Panc1 (cell line): ENCODE results near the gene PIAS4. TPM values are rescaled to one million over a fixed set of nuclear protein-coding genes. Genes with fewer than 3 reads are reported as not detected.

Experiments
- ATAC-seq: fragments of 200-7000 bp; cut with Tn5 transposase; 2 replicates; pipeline ENCODE4 v1.9.1; 2020; ENCODE audit warnings: mild to moderate bottlenecking, moderate library complexity
- BruUV-seq: library from RNA; stranded (reverse); fragments of 400-500 nt; replicated peaks from 2 replicates; lab custom pipeline; 2021; lab: Mats Ljungman, UMichigan
- CTCF ChIA-PET: fragments of 300-600 bp; sonication (Branson Sonifier 250); formaldehyde crosslinking; loops from one replicate; lab custom pipeline; 2022; ENCODE audit warnings: antibody characterized with exemption; lab: Charles Lee
- POLR2A ChIA-PET: fragments of 300-600 bp; sonication (Branson Sonifier 250); formaldehyde crosslinking; loops from one replicate; lab custom pipeline; 2022; ENCODE audit warnings: antibody characterized with exemption; lab: Charles Lee
- DNase-seq: peaks from one replicate; pipeline ENCODE4 v3.0.0-alpha.2; 2010; ENCODE audit warnings: low read depth, low spot score
- H3K27ac ChIP-seq: 2 replicates; pipeline ENCODE4 v1.5.1; 2011; ENCODE audit warnings: mild to moderate bottlenecking, low read length, inconsistent platforms
- H3K27me3 ChIP-seq: fragments of 200-500 bp; sonication (Bioruptor generic); 2 replicates; pipeline ENCODE4 v1.6.0; 2014; ENCODE audit warnings: low read length, inconsistent platforms; ENCODE audit not compliant: control insufficient read depth, insufficient read depth
- H3K36me3 ChIP-seq: fragments of 200-500 bp; sonication (Bioruptor generic); 2 replicates; pipeline ENCODE4 v1.5.1; 2014; ENCODE audit warnings: inconsistent platforms, mild to moderate bottlenecking, low read length, moderate library complexity; ENCODE audit not compliant: control insufficient read depth, insufficient read depth
- H3K4me1 ChIP-seq: 2 replicates; pipeline ENCODE4 v1.5.1; 2011; ENCODE audit warnings: inconsistent platforms, mild to moderate bottlenecking, low read length, moderate library complexity; ENCODE audit not compliant: control insufficient read depth, insufficient read depth
- H3K4me3 ChIP-seq, 2 experiments: 2 replicates each; pipeline ENCODE4 v1.5.1; 2011 to 2012; ENCODE audit warnings: low read depth in 2 of 2, low read length in 2 of 2, mild to moderate bottlenecking in 2 of 2, inconsistent platforms in 1 of 2, moderate library complexity in 1 of 2
- H3K9me3 ChIP-seq: fragments of 200-500 bp; sonication (Bioruptor generic); 2 replicates; pipeline ENCODE4 v1.5.1; 2014; ENCODE audit warnings: low read depth, mild to moderate bottlenecking, inconsistent platforms, low read length, moderate library complexity; ENCODE audit not compliant: control insufficient read depth, insufficient read depth
- CTCF ChIP-seq: fragments of 450-650 bp; IDR thresholded peaks from 2 replicates; pipeline ENCODE4 v1.5.1; 2017; ENCODE audit warnings: mild to moderate bottlenecking
- POLR2AphosphoS5 ChIP-seq: IDR thresholded peaks from 2 replicates; pipeline ENCODE4 v1.6.1; 2012; ENCODE audit warnings: mild to moderate bottlenecking, low read depth, low read length, moderate library complexity
- REST ChIP-seq, 2 experiments: IDR thresholded peaks; 2 replicates each; pipeline ENCODE4 v1.6.1; 2011 to 2012; ENCODE audit warnings: low read depth in 2 of 2, control low read depth in 1 of 2, low read length in 1 of 2, mild to moderate bottlenecking in 1 of 2, moderate library complexity in 1 of 2; ENCODE audit not compliant: insufficient read depth in 1 of 2
- SIN3A ChIP-seq: IDR thresholded peaks from 2 replicates; pipeline ENCODE4 v1.6.1; 2012; ENCODE audit warnings: low read depth, mild to moderate bottlenecking, low read length, moderate library complexity, borderline replicate concordance; ENCODE audit not compliant: insufficient read depth
- TCF7L2 ChIP-seq: IDR thresholded peaks from 2 replicates; pipeline ENCODE4 v1.6.1; 2011; ENCODE audit warnings: mild to moderate bottlenecking, low read depth, low read length, inconsistent platforms
- in situ Hi-C: cut with HindIII; loops from 2 replicates; pipeline ENCODE4 v1.10.0; 2016; ENCODE audit warnings: low sequenced_read_pairs, low pct_unique_long_range_greater_than_20kb
- intact Hi-C: fragments of 100-400 bp; cut with micrococcal nuclease; formaldehyde crosslinking; loops from one replicate; pipeline ENCODE4 v1.10.0; 2022; ENCODE audit not compliant: unreplicated experiment
- total RNA-seq: library from RNA; stranded (reverse); gene quantifications from one replicate; pipeline ENCODE4 v1.2.1, GENCODE V29; 2021; ENCODE audit not compliant: unreplicated experiment

The PIAS4 gene
- total RNA-seq, 1 experiment from 2014 or later, result 36.7 TPM

GRCh38 chr19:4077007-4077374 lies 69.5 kb downstream of the PIAS4 start:
- peak; percentile 28; the same call in 1 of the 2 replicates for ATAC-seq
- intact Hi-C loops, result no loop called here
- H3K4me1 ChIP-seq, result peaks cover 4% of the 10 kb centered on the region

GRCh38 chr19:4077800-4078684 lies 70.5 kb downstream of the PIAS4 start:
- Histone ChIP-seq H3K4me1 (peaks cover 4% of the 10 kb centered on the region), H3K4me3 (peak overlapping the region; percentile 26 to 44), H3K27ac (peak overlapping the region; percentile 68), H3K9me3 (no peaks in the 10 kb centered on the region), H3K36me3 (no peaks in the 10 kb centered on the region), H3K27me3 (no peaks in the 10 kb centered on the region)
- CTCF ChIA-PET, result no interaction called here
- BruUV-seq, result no TSS peak
- in situ Hi-C loops (no loop called here), intact Hi-C loops (no loop called here)
- DNase-seq (no peak), ATAC-seq (peak; percentile 70)
- POLR2A ChIA-PET, result interaction anchor here (0.6 kb wide), 1 partner anchor 11 kb away, joined by 4 read pairs; the partner anchor contains the start of gene ZBTB7A
- TF ChIP-seq CTCF, result no peak
- no peak for TF ChIP-seq TCF7L2
- TF ChIP-seq SIN3A, result no peak
- no peak for TF ChIP-seq POLR2AphosphoS5

More at GRCh38 chr19:4077007-4077374, 69.5 kb downstream of the PIAS4 start:
- H3K27me3 ChIP-seq, result no peaks in the 10 kb centered on the region
- no TSS peak for BruUV-seq
- ChIA-PET CTCF (no interaction called here), POLR2A (no interaction called here)
- in situ Hi-C loops, result no loop called here
- DNase-seq, result no peak
- no peak for TF ChIP-seq SIN3A
- no peak for TF ChIP-seq CTCF
- TF ChIP-seq TCF7L2, result no peak
- TF ChIP-seq POLR2AphosphoS5, result no peak
- no peak for TF ChIP-seq REST (IDR thresholded peaks at IDR 0.05; ENCODE audit: insufficient read depth in 1 of 2, low read depth in 2 of 2, low read length in 1 of 2)
- H3K4me3 ChIP-seq, result no peak overlapping the region
- no peak overlapping the region; the same call in 1 of the 2 replicates for H3K27ac ChIP-seq
- no peaks in the 10 kb centered on the region for H3K36me3 ChIP-seq
- H3K9me3 ChIP-seq, result no peaks in the 10 kb centered on the region
